KG1 (cell line): ENCODE measurements around the gene CPN2.

Experiments used
- DNase-seq: peaks from one replicate; lab custom pipeline; 2025; lab: John Stamatoyannopoulos, UW

Gene CPN2, protein sequence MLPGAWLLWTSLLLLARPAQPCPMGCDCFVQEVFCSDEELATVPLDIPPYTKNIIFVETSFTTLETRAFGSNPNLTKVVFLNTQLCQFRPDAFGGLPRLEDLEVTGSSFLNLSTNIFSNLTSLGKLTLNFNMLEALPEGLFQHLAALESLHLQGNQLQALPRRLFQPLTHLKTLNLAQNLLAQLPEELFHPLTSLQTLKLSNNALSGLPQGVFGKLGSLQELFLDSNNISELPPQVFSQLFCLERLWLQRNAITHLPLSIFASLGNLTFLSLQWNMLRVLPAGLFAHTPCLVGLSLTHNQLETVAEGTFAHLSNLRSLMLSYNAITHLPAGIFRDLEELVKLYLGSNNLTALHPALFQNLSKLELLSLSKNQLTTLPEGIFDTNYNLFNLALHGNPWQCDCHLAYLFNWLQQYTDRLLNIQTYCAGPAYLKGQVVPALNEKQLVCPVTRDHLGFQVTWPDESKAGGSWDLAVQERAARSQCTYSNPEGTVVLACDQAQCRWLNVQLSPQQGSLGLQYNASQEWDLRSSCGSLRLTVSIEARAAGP

DNA sequence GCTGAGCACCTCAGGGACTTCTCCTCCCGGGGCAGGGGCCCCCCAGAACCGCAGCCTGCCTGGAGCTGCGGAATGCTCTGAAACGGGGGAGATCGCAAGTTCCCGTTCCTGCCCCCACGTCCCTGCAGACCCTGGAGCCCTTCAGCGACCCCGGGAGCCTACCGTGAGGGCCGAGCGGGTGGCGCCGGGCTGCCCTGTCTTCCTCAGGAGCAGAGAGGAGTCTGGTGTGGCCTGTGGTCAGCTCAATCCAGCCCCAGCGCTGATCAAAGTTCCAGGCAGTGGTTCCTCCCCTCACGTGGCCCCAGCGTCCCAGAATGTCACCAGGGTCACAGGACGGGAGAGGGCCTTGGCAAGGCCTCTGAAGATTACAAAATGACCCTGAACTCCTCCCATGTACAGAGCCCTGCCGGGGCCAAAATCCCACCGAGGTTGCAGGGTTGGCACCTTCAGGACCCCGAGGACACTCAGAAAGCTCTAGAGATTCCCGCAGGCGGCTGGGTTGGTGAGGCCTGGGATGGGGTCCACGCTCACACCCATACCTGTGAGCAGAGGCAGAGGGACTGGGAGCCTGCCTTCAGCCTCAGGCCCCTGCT is at the start of gene CPN2:
TSS of gene CPN2 (minus strand) at position 249 of the 593 bp plus-strand sequence. CDS start 8,626 bp downstream, outside the sequence.
- DNase-seq = no peak

DNA sequence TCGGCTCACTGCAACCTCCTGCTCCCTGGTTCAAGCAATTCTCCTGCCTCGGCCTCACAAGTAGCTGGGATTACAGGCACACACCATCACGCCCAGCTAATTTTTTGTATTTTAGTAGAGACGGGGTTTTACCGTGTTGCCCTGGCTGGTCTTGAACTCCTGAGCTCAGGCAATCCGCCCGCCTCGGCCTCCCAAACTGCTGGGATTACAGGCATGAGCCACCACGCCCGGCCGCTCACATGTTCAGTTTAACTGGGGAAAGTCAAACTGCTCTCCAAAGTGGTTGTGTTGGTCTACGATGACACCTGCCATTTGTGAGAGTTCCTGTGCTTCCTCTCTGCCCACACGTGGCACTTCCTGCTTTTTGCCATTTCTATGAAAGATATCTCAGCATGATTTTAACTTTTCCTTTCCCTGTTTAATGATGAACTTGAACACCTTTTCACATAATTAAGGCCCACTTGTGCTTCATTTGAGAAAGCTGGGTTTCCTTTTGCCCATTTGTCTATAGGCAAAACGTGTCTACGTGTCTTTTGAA is 48.8 kb upstream of the CPN2 start:
- no peak for DNase-seq

DNA sequence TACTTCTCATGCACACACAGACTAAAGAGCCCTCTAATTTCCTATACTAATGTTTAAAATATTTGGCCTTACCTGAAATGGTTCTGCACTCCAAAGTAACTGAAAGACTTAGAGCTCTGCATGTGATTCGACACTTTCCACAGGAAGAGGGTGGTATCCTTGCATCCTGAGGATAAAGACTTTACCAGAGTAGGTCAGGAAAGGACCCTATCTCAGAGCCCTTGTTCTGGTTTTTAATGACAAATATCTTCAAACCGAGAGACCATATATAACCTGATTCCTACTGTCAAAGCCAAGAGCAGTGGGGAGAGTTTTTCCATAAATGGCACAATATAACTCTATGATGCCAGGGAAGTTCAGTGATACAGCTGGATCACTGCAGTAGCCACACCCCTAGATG is 48.0 kb upstream of the CPN2 start, which contains the start of gene GP5:
TSS of gene GP5 (minus strand) at position 101 of the 400 bp plus-strand sequence. CDS start 984 bp downstream, outside the sequence.
- DNase-seq = no peak

DNA sequence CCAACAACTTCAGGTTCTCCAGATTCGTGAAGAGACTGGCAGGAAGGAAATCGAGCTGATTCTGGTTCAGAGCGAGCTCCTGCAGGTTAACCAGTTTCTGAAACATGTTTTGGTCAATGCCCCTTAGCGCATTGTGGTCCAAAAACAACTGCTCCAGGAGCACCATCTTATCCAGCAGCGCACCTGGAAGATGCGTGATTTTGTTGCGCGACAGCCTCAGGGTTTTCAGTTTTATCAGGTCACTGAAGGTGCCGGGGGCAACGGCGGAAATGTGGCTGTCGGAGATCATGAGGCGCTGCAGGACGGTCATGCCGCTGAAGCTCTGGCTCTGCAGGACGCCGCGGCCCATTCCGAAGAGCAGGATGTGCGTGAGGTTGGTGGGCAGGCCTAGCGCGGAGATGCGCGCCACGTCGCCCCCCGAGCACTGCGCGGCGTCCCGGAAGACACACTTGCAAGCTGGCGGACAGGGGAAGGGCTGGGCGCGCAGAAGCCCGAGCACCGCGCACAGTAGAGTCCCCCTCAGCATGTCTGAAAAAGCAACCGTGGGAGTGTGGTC is 46.7 kb upstream of the CPN2 start:
- no peak for DNase-seq

DNA sequence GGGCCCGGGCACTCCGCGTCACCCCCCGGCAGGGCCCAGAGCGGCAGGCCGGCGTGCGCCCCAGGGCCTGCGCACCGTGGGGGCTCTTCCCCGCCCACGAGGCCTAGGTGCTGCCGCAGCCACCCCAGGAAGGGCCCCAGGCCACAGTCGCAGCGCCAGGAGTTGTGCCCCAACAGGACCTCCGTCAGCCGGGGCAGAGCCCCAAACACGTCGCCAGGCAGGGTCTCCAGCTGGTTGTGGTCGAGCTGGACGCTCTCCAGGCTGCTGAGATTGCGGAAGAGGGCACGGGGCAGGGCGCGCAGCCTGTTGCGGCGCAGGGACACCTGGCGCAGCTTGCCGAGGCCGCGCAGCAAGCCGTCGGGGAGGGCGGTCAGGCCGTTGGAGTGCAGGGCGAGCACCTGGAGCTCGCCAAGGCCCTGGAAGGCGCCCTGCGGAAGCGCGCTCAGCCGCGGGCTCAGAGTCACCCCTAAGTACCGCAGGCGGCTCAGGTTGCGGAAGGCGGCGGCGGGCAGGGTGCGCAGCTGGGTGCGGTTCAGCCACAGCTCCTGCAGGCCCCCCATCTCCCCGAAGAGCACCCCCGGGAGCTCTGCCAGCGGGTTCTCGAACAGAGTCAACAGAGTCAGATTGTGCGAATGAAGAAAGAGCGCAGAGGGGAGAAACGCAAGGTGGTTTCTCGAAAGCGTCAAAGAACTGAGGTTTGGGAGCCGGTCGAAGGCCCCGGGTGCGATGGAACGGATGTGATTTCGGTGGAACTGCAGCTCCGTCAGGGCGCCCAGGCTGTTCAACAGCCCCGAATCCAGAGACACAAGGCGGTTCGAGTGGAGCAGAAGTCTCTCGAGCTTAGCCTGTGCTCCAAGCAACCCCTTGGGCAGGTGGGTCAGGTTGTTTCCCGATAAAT is 46.0 kb upstream of the CPN2 start:
- no peak for DNase-seq

DNA sequence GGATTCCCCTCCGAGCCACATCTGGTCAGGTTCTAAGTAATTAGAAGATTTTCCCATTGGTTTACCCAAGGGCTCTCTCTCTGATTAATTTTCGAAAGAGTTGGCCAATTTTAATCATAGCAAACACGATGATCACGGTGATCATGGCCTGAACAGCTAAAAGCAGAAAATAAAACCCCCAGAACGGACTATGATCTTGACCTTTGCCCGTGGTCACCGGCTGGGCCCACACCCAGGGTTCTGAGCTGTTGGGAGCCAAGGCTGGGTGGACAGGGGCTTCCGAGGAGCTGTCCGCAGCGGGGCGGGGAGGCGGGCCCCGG is 45.4 kb upstream of the CPN2 start:
- DNase-seq = no peak

DNA sequence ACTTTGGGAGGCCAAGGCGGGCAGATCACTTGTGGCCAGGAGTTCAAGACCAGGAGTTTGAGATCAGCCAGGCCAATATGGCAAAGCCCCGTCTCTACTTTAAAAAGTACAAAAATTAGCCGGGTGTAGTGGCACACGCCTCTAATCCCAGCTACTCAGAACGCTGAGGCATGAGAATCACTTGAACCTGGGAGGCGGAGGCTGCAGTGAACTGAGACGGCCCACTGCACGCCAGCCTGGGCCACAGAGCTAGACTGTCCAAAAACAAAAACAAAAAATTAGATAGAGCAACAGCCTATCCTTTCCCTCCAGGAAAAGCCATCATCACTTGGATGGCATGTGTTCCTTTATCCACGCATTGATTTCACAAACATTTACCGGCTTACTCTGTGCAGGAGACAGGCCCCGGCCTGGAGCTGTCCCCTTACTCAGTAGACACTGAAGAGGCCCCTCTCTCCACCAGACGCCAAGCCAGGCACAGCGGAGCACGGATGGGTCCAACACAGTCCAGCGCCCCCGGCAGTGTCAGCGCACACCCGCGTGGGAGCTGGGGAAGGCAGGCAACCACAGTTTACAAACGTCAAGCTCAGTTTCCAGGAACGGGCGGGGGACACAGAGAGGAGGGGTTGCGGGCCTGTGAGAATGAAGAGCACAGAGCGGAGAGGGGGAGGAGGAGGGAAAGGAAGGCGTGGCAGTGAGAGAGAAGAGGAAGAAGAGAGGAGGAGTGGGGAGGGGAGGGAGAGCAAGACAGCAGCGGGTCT is 44.8 kb upstream of the CPN2 start:
- DNase-seq = no peak

DNA sequence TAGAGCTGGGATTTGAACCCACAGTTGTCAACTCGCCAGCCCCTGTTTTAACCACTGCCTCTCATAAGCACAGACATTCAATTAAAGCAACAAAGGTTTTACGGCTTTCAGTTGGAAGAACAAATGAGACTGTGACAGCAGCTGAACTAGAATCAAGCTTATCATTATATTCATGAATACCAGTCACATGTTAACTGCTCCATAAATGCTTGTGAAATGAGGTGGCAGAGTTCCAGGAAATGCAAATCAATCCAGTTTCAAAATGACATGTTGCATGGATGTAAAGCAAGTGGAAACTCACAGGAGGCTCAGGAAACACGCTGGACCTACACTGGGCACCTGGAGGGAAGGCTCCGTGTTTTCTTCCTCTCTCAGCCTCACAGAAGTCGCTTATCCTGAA is 44.1 kb upstream of the CPN2 start:
- no peak for DNase-seq

DNA sequence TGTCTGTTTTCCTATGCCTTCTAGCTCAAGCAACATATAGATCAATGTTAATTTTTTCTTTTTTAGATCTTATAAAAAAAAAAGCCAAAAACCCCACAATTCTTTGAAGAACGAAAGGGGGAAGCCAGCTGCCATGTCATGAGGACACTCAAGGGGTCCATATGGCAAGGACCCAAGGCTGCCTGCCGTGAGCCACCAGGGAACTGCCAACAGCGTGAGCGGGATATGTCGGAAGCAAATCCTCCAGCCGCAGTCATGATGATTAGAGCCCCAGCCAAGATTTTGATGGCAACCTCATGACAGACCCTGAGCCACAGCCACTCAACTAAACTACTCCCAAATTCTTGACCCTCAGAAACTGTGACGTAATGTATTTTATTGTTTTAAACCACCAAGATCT is 41.4 kb upstream of the CPN2 start:
- no peak for DNase-seq

DNA sequence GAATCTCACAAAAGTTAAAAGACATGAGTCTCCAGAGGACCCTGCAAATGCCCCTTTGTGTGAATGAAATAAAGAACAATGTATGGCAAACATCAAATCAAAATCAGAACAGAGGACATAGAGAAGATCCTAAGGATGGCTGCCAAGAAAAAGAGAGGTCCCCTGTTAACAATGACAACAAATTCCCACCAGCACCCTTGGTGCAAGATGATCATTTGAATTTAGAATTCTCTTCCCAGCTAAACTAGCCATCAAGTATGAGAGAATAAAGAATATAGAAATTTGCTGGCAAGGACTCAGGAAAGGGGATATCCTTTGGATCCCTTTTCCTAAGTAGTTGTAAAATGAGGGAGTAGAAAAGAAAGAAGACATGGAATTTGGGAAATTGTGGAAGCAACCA is 39.7 kb upstream of the CPN2 start:
- no peak for DNase-seq

DNA sequence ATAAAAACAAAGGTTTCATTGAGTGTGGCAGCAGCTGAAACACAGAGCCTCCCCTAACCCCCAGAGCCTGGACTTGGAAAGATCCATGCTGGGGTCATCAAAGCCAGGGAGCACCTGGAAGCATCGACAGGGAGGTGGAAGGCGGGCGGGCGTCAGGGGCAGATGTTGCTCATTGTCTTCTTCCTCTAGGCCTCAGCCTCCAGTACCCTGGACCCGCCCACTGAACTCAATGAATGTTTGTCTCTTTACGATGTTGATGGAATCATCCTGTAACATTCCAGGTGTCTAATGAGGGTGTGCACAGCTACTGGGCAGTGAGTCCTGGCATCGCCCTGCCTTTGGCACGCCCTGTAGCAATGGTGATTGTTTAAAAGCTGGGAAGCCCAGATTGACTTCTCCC is 38.1 kb upstream of the CPN2 start:
- no peak for DNase-seq

DNA sequence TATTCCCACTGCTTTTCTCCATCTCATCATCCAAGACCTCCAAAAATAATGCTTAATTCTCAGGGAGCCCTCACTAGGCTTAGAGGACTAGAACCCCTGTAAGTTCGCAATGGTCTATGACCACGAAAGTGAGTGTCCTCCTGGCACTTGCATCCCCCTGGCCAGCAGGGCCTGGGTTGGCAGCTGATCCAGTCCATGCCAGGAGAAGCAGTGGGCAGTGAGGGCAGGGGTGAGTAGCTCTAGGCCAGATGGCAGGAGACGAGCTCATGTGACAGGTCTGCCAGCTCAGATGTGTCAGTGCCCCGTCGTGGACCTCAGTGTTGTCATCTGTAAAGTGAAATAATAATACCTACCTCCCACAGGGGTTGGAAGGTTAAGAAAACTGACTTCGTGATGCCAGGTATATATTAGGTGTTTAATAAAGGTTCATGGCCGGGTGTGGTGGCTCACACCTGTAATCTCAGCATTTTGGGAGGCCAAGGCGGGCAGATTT is 36.8 kb upstream of the CPN2 start:
- no peak for DNase-seq

DNA sequence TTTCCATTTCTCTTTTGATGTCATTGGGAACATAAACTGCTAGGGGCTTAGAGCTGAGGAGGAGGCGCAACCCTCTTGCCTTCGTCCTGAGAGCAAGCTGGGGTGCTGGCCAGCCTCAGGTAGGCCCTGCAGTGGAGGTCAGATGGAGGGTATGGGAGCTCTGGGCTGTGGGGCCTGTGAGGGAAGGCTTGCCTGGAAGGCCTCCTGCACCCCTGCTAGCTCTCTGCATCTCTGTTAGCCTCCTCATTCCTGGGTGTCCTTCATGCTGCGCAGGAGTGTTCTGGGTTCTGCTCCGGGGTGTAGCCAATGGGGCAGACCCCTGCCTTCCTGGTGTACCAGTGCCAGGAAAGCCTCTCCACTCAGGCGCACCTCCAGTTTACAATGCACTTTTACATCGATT is 36.1 kb upstream of the CPN2 start:
- no peak for DNase-seq

DNA sequence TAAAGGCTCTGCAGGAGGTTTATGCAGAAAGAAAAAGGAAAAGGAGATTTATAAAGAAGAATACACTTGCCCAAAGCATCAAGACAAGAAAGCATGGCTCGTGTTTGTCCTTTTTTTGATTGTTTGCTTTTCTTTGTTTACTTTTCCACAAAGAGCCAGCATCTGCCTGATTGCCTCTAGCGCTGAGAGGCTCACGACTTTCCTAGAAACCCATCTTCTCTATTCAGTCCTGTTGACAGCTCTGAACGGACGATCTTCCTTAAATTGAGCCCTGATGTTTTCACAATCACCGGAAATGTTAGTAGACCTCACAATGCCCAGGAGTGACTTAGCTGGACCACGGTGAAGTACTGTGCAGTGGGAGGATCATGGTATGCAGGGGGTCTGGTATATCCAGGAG is 35.5 kb upstream of the CPN2 start:
- no peak for DNase-seq

DNA sequence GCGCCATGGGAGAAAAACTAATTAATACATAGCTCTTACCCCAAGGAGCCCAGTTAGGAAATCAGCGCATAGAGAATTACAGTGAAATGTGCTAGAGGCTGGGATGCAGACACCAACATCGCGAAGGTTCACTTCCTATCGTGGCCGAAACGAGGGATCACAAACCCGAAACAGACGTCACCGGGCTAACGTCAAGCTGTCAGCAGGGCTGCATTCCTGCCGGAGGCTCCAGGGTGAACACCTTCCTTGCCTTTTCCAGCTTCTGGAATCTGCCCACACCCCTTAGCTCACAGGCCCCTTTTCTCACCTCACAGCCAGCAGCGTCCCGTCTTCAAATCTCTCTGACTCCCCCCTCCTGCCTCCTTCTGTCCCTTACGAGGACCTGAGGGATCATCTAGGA is 34.9 kb upstream of the CPN2 start:
- DNase-seq = no peak

DNA sequence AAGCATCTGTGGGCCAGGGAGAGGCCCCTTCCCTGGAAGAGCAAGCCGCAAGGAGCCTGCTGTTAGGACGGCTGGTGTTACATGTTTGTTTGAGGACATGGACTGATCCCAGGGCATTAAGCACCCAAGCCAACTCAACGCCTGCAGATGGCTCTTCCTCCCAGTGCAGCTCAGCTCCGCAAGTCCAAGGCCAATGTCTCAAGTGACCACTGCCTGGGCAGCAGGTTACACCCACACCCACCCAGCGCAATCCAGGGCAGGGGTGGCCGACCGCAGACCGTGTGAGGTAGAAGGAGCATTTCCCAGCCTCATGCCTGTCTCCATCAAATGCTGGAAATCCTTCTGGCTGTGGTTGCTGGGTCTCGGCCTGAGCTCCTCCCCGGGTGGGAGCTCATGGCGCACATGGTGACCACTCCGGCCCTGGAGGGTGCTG is 33.5 kb upstream of the CPN2 start:
- DNase-seq = no peak

DNA sequence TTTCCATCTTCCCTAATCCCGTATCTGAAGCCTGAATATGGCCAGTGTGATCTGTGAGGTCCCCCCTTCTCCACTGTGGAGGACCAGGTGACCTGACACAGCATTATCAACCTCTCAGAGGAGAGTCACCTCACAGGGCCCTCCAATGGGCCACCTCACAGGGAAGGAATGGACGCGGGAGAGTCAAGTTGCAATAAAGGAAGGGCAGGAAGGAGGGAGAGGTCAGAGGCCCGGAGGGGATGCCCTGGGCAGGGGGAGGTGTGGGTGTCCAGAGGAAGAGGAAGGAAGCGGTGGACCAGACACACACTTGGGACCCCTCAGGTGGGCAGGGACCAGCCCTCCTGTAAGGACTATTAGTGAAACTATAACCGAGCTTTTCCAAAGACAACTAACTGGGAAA is 33.0 kb upstream of the CPN2 start:
- DNase-seq = no peak

DNA sequence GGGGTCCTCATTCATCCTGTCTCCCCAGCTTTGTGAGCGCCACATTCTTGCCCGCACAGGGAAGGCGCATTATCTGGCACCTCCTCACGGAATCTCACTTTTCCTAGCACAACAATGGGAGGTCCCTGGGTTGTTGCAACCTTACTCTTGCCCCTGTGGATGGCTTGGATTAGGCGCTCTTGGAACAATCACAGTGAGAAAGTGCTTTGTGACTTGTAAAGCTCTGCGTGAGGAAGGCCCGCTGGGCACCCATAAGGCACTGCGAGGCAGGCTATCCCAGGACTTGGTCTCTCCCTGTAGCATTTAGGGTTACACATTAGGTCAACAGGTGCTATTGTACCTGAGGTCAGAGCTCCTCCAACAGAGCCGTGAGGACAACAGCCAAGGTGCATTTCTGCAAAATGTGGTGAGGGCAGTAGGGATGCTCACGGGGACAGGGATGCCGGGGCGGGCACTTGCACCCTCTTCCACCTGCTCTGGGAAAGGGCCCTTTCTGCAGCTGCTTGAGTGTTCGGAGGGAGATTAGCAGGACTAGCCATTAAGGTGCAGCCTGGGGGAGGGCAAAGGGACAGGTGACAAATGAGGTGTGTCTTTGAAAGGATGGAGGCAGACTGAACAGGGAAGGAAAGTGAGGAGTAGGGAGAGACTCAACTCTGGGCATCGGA is 32.3 kb upstream of the CPN2 start:
- DNase-seq = no peak

DNA sequence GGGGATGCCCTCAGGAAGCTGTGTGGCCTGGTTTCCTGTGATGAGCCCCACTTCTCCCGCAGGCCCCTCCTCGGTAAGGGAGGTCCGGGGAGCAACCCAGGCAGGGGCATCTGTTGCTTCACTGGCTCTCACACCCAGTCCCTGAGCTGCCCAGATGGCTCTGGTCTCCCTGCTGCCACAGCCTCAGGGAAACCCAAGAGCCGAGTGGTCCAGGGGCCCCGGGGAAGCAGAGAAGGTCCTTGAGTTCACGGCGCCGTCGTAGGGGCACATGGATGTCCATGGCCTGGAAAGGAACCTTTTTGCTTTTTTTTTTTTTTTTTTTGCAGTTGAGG is 31.7 kb upstream of the CPN2 start:
- no peak for DNase-seq

DNA sequence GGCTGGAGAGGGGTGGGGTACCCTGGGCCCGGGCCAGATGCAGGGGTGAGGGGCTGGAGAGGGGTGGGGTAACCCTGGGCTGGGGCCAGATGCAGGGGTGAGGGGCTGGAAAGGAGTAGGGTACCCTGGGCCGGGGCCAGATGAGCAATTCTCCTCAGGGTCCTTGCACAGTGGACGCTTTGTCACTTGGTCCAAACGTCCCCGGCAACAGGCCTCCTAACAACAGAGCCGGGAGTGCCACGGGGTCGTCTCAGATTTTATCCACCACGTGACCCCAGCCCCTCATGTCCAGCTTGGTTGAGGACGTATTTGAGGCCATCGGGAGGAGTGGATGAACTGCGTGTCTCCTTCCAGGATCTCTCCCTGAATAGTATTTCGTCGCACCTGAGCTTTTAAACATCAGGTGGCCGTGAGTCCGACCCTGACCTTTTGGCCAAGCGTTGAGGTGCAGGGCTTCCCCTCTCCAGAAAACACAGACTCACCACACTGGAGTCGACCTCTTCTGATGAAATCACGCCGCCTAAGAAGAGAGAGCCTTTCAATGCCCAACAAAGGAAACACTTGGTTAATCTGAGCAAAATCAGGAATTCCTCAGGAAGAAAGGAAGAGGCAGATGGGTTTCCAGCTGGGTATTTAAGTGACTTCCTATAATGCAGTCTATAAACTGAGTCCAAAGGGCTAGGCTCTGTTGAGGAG is 31.2 kb upstream of the CPN2 start:
- no peak for DNase-seq
